ENCODE measurements around the gene ZFAND2B. TPM values are rescaled to one million over a fixed set of nuclear protein-coding genes. Genes with fewer than 3 reads are reported as not detected.

ZFAND2B gene
- total RNA-seq, 2 donors from 2014 or later, result 36.9 to 43.3 TPM

GRCh38 chr2:219229305-219230058 lies 22.9 kb downstream of the ZFAND2B start, which contains the start of the genes ANKZF1 and ATG9A:
Gene ANKZF1, plus strand, starts transcription at chr2:219229806. Its CDS starts 452 bp downstream, at chr2:219230258.
Gene ATG9A, minus strand, starts transcription at chr2:219229636. Its CDS starts 1,612 bp downstream, at chr2:219228024.
- intact Hi-C loops (cut with DNase I), result loop anchor here (10.0 kb wide), 1 partner anchor 55 kb away; the partner anchor contains the start of genes CNPPD1, RETREG2 and SLC23A3
- H3K4me1 ChIP-seq, result peaks cover 31% of the 10 kb centered on the region
- peak within 1 kb of the TSS; percentile 80 to 96 (median 90) for H3K27ac ChIP-seq
- DNase-seq (peak; percentile 98 to 99 (median 99)), ATAC-seq (peak; percentile 98)
- TF ChIP-seq POLR2A (IDR thresholded peaks at IDR 0.05), result peak; percentile 60 to 91 (median 89)
- TF ChIP-seq CTCF (IDR thresholded peaks at IDR 0.05), result peak in 1 of 7 experiments; percentile 2
- no peaks in the 10 kb centered on the region for H3K9me3 ChIP-seq
- H3K36me3 ChIP-seq (replicated peaks in 1 of 2; ENCODE audit: insufficient read depth in 1 of 2, low read depth in 2 of 2), result peaks cover 19 to 31% of the 10 kb centered on the region in 2 donors
- no peaks in the 10 kb centered on the region for H3K27me3 ChIP-seq
- 0 to 1% methylated on average over 18 to 72 of the region's 80 CpGs for WGBS, 2 donors
- H3K4me3 ChIP-seq, result peak within 1 kb of the TSS; percentile 48

GRCh38 chr2:219230059-219230540 lies 23.5 kb downstream of the ZFAND2B start:
- H3K27ac ChIP-seq, result peak overlapping the region; percentile 71 to 96 (median 86)
- 0% methylated on average over 17 to 24 of the region's 24 CpGs for WGBS, 2 donors

GRCh38 chr2:219234331-219234730 lies 27.7 kb downstream of the ZFAND2B start:
- DNase-seq (no peak), ATAC-seq (no peak)
- no peak overlapping the region for H3K4me3 ChIP-seq
- H3K27ac ChIP-seq, result no peak overlapping the region
- peaks cover 30 to 36% of the 10 kb centered on the region in 2 donors for H3K36me3 ChIP-seq (replicated peaks in 1 of 2; ENCODE audit: insufficient read depth in 1 of 2, low read depth in 2 of 2)
- 92 to 97% methylated on average over 3 of the region's 3 CpGs for WGBS, 2 donors
- no peaks in the 10 kb centered on the region for H3K9me3 ChIP-seq
- TF ChIP-seq CTCF (IDR thresholded peaks at IDR 0.05) (no peak), POLR2A (IDR thresholded peaks at IDR 0.05) (no peak)
- intact Hi-C loops (cut with DNase I), result no loop called here
- H3K27me3 ChIP-seq, result no peaks in the 10 kb centered on the region
- H3K4me1 ChIP-seq, result peaks cover 14% of the 10 kb centered on the region

More at GRCh38 chr2:219230059-219230540, 23.5 kb downstream of the ZFAND2B start:
- peak in 1 of 7 experiments; percentile 4 for TF ChIP-seq CTCF (IDR thresholded peaks at IDR 0.05)
- no peak for TF ChIP-seq POLR2A (IDR thresholded peaks at IDR 0.05)
- Histone ChIP-seq H3K4me3 (peak overlapping the region; percentile 25 to 38), H3K27me3 (no peaks in the 10 kb centered on the region), H3K9me3 (no peaks in the 10 kb centered on the region), H3K36me3 (replicated peaks in 1 of 2; ENCODE audit: insufficient read depth in 1 of 2, low read depth in 2 of 2) (peaks cover 17 to 31% of the 10 kb centered on the region in 2 donors), H3K4me1 (peaks cover 31% of the 10 kb centered on the region)
- ATAC-seq, result peak; percentile 31
- intact Hi-C loops (cut with DNase I), result no loop called here
- peak; percentile 57 to 73 (median 67) for DNase-seq

- no peak overlapping the region for H3K4me3 ChIP-seq
- H3K9me3 ChIP-seq, result no peaks in the 10 kb centered on the region
- 50 to 61% methylated on average over 24 to 28 of the region's 28 CpGs for WGBS, 2 donors
- H3K27me3 ChIP-seq, result no peaks in the 10 kb centered on the region
- no peak for ATAC-seq
- intact Hi-C loops (cut with DNase I), result no loop called here
- H3K27ac ChIP-seq, result no peak overlapping the region
- TF ChIP-seq POLR2A (IDR thresholded peaks at IDR 0.05) (no peak), CTCF (IDR thresholded peaks at IDR 0.05) (no peak)
- DNase-seq, result peak in 1 of 4 donors; percentile 35
- no peaks in the 10 kb centered on the region for H3K36me3 ChIP-seq (replicated peaks in 1 of 2; ENCODE audit: insufficient read depth in 1 of 2, low read depth in 2 of 2)
- H3K4me1 ChIP-seq, result peaks cover 36% of the 10 kb centered on the region
These were observed 36.7 kb downstream of the ZFAND2B start for GRCh38 chr2:219243291-219243761.
